DND-41 (cell line): Measurements from ENCODE around the gene FAM110A.

ENCODE experiments used
- ATAC-seq: fragments of 200-7000 bp; cut with Tn5 transposase; 3 replicates; pipeline ENCODE4 v1.9.1; 2021; ENCODE audit warnings: low read depth; ENCODE audit not compliant: insufficient read depth
- DNase-seq: peaks from one replicate; pipeline ENCODE4 v3.0.0-alpha.2; 2020
- H2AFZ ChIP-seq: 2 replicates; pipeline ENCODE4 v1.6.0; 2012; ENCODE audit warnings: low read depth, low read length
- H3K27ac ChIP-seq: 2 replicates; pipeline ENCODE4 v1.5.1; 2012; ENCODE audit warnings: low read length, inconsistent platforms
- H3K27me3 ChIP-seq: fragments of 200-600 bp; sonication (generic); 2 replicates; pipeline ENCODE4 v1.6.0; 2012; ENCODE audit warnings: low read length, mild to moderate bottlenecking, inconsistent platforms; ENCODE audit not compliant: insufficient read depth, poor library complexity
- H3K36me3 ChIP-seq: 2 replicates; pipeline ENCODE4 v1.5.1; 2012; ENCODE audit warnings: low read length, inconsistent platforms; ENCODE audit not compliant: insufficient read depth
- H3K4me1 ChIP-seq: 2 replicates; pipeline ENCODE4 v1.5.1; 2012; ENCODE audit warnings: mild to moderate bottlenecking, low read length; ENCODE audit not compliant: insufficient read depth
- H3K4me2 ChIP-seq: 2 replicates; pipeline ENCODE4 v1.6.0; 2012; ENCODE audit warnings: mild to moderate bottlenecking, moderate library complexity, low read length, inconsistent platforms; ENCODE audit not compliant: insufficient read depth
- H3K4me3 ChIP-seq, 2 experiments: fragments of 200-600 bp in 1 of 2; shearing (Covaris generic) in 1 of 2; 2 replicates each; pipeline ENCODE4 v1.5.1; 2012 to 2016; ENCODE audit warnings: inconsistent platforms in 2 of 2, low read length in 2 of 2, mild to moderate bottlenecking in 2 of 2, low read depth in 1 of 2, moderate library complexity in 1 of 2
- H3K79me2 ChIP-seq: 2 replicates; pipeline ENCODE4 v1.6.0; 2012; ENCODE audit warnings: low read length, inconsistent platforms; ENCODE audit not compliant: insufficient read depth
- H3K9ac ChIP-seq: 2 replicates; pipeline ENCODE4 v1.6.0; 2012; ENCODE audit warnings: low read depth, mild to moderate bottlenecking, inconsistent platforms, low read length, moderate library complexity
- H3K9me3 ChIP-seq: 2 replicates; pipeline ENCODE4 v1.5.1; 2012; ENCODE audit warnings: low read length, moderate library complexity, mild to moderate bottlenecking, inconsistent platforms; ENCODE audit not compliant: insufficient read depth, severe bottlenecking
- H4K20me1 ChIP-seq: 2 replicates; pipeline ENCODE4 v1.6.0; 2012; ENCODE audit warnings: low read length; ENCODE audit not compliant: insufficient read depth
- CTCF ChIP-seq: IDR thresholded peaks from 2 replicates; pipeline ENCODE4 v1.5.1; 2012; ENCODE audit warnings: borderline replicate concordance, low read length, moderate library complexity, mild to moderate bottlenecking; ENCODE audit not compliant: poor library complexity, severe bottlenecking; ENCODE audit errors: extremely low read depth
- EZH2 ChIP-seq: IDR thresholded peaks from 3 replicates; pipeline ENCODE4 v1.6.1; 2012; ENCODE audit warnings: borderline replicate concordance, low read depth, mild to moderate bottlenecking, moderate library complexity, low read length, inconsistent platforms; ENCODE audit not compliant: severe bottlenecking

FAM110A gene

GRCh38 chr20:875115-875514 lies 41.6 kb downstream of the FAM110A start:
- no peaks in the 10 kb centered on the region for H3K9me3 ChIP-seq
- H4K20me1 ChIP-seq: peaks cover 11% of the 10 kb centered on the region
- H3K27me3 ChIP-seq: peaks cover 5% of the 10 kb centered on the region
- DNase-seq (no peak), ATAC-seq (no peak)
- H3K79me2 ChIP-seq: no peaks in the 10 kb centered on the region
- no peak for TF ChIP-seq EZH2
- TF ChIP-seq CTCF: no peak
- H3K4me1 ChIP-seq: no peaks in the 10 kb centered on the region
- no peak overlapping the region for H3K9ac ChIP-seq
- no peaks in the 10 kb centered on the region for H3K36me3 ChIP-seq
- no peak overlapping the region for H3K27ac ChIP-seq
- no peak overlapping the region for H2AFZ ChIP-seq
- no peak overlapping the region for H3K4me2 ChIP-seq
- no peak overlapping the region for H3K4me3 ChIP-seq

GRCh38 chr20:877814-878213 lies 44.3 kb downstream of the FAM110A start:
- H3K4me1 ChIP-seq: no peaks in the 10 kb centered on the region
- no peak overlapping the region for H3K27ac ChIP-seq
- H3K27me3 ChIP-seq: no peaks in the 10 kb centered on the region
- H3K9ac ChIP-seq: no peak overlapping the region
- H3K36me3 ChIP-seq: no peaks in the 10 kb centered on the region
- no peak overlapping the region for H2AFZ ChIP-seq
- H3K79me2 ChIP-seq: no peaks in the 10 kb centered on the region
- peaks cover 8% of the 10 kb centered on the region for H4K20me1 ChIP-seq
- ATAC-seq: no peak
- H3K4me2 ChIP-seq: no peak overlapping the region
- DNase-seq: no peak
- no peak for TF ChIP-seq EZH2
- no peak for TF ChIP-seq CTCF
- no peak overlapping the region for H3K4me3 ChIP-seq
- H3K9me3 ChIP-seq: no peaks in the 10 kb centered on the region

GRCh38 chr20:878511-879307 lies 45.2 kb downstream of the FAM110A start:
- H3K27ac ChIP-seq: no peak overlapping the region
- no peak for TF ChIP-seq EZH2

GRCh38 chr20:879626-880025 lies 46.1 kb downstream of the FAM110A start:
- no peaks in the 10 kb centered on the region for H3K9me3 ChIP-seq
- no peak overlapping the region for H3K9ac ChIP-seq
- no peaks in the 10 kb centered on the region for H3K27me3 ChIP-seq
- H3K36me3 ChIP-seq: no peaks in the 10 kb centered on the region
- TF ChIP-seq CTCF: no peak
- TF ChIP-seq EZH2: no peak
- no peak for ATAC-seq
- H3K4me3 ChIP-seq: no peak overlapping the region
- no peak overlapping the region for H3K4me2 ChIP-seq
- peaks cover 16% of the 10 kb centered on the region for H4K20me1 ChIP-seq
- no peaks in the 10 kb centered on the region for H3K79me2 ChIP-seq
- H3K4me1 ChIP-seq: no peaks in the 10 kb centered on the region
- H2AFZ ChIP-seq: no peak overlapping the region
- H3K27ac ChIP-seq: no peak overlapping the region
- DNase-seq: no peak

More at GRCh38 chr20:878511-879307, 45.2 kb downstream of the FAM110A start:
- DNase-seq (peak; percentile 69), ATAC-seq (peak; percentile 75)
- peaks cover 11% of the 10 kb centered on the region for H4K20me1 ChIP-seq
- no peak overlapping the region for H3K4me2 ChIP-seq
- no peaks in the 10 kb centered on the region for H3K9me3 ChIP-seq
- H2AFZ ChIP-seq: no peak overlapping the region
- H3K4me1 ChIP-seq: no peaks in the 10 kb centered on the region
- no peak overlapping the region for H3K4me3 ChIP-seq
- no peaks in the 10 kb centered on the region for H3K27me3 ChIP-seq
- no peak overlapping the region for H3K9ac ChIP-seq
- H3K79me2 ChIP-seq: no peaks in the 10 kb centered on the region
- no peaks in the 10 kb centered on the region for H3K36me3 ChIP-seq
